Ishikawa (cell line): ENCODE measurements around the gene TRPM3.

Source experiments
- CEBPB ChIP-seq: IDR thresholded peaks from 2 replicates; pipeline ENCODE4 v1.6.1; 2012
- CREB1 ChIP-seq: IDR thresholded peaks from 2 replicates; pipeline ENCODE4 v1.6.1; 2012; ENCODE audit warnings: low read depth
- EGR1 ChIP-seq: IDR thresholded peaks from 2 replicates; pipeline ENCODE4 v1.6.1; 2012
- EP300 ChIP-seq: IDR thresholded peaks from 2 replicates; pipeline ENCODE4 v1.6.1; 2012; ENCODE audit warnings: borderline replicate concordance
- FOXM1 ChIP-seq: IDR thresholded peaks from 2 replicates; pipeline ENCODE4 v1.6.1; 2012; ENCODE audit warnings: low read depth, borderline replicate concordance
- MAX ChIP-seq: IDR thresholded peaks from 2 replicates; pipeline ENCODE4 v1.6.1; 2012
- NFIC ChIP-seq: IDR thresholded peaks from 2 replicates; pipeline ENCODE4 v1.6.1; 2012
- RAD21 ChIP-seq: IDR thresholded peaks from 2 replicates; pipeline ENCODE4 v1.6.1; 2012; ENCODE audit warnings: low read depth
- REST ChIP-seq: IDR thresholded peaks from 2 replicates; pipeline ENCODE4 v1.6.1; 2012; ENCODE audit warnings: low read depth, mild to moderate bottlenecking
- TAF1 ChIP-seq: IDR thresholded peaks from 2 replicates; pipeline ENCODE4 v1.6.1; 2012; ENCODE audit warnings: low read depth, mild to moderate bottlenecking
- TCF12 ChIP-seq: IDR thresholded peaks from 2 replicates; pipeline ENCODE4 v1.6.1; 2012; ENCODE audit warnings: low read depth
- TEAD4 ChIP-seq: IDR thresholded peaks from 2 replicates; pipeline ENCODE4 v1.6.1; 2012
- USF1 ChIP-seq: IDR thresholded peaks from 2 replicates; pipeline ENCODE4 v1.6.1; 2012
- YY1 ChIP-seq: IDR thresholded peaks from 2 replicates; pipeline ENCODE4 v1.6.1; 2012; ENCODE audit warnings: low read depth
- ZBTB7A ChIP-seq: IDR thresholded peaks from 2 replicates; pipeline ENCODE4 v1.6.1; 2012; ENCODE audit warnings: low read depth

TRPM3 gene

GRCh38 chr9:70486127-70486526 lies 635.3 kb downstream of the TRPM3 start:
- TF ChIP-seq TAF1 (no peak), TCF12 (no peak), REST (no peak), EGR1 (no peak), NFIC (no peak), CREB1 (no peak), USF1 (no peak), TEAD4 (no peak), YY1 (no peak), CEBPB (no peak), MAX (no peak), FOXM1 (no peak), RAD21 (no peak), EP300 (no peak)

GRCh38 chr9:70485273-70485858 lies 636.1 kb downstream of the TRPM3 start:
- TF ChIP-seq RAD21 (no peak), TCF12 (no peak), ZBTB7A (no peak), FOXM1 (no peak), NFIC (no peak), CEBPB (no peak), EP300 (no peak), CREB1 (no peak), TEAD4 (no peak), TAF1 (no peak), REST (no peak), MAX (no peak)

- TF ChIP-seq RAD21, result peak; percentile 75
- no peak for TF ChIP-seq NFIC
- TF ChIP-seq TAF1, result no peak
- TF ChIP-seq USF1, result no peak
Measured at GRCh38 chr9:70484232-70485130, 636.9 kb downstream of the TRPM3 start.

GRCh38 chr9:70481471-70481870 lies 640.0 kb downstream of the TRPM3 start:
- TF ChIP-seq TCF12 (no peak), TEAD4 (no peak), YY1 (no peak), MAX (no peak), NFIC (no peak), EP300 (no peak), ZBTB7A (no peak), EGR1 (no peak), CEBPB (no peak), REST (no peak), CREB1 (no peak), FOXM1 (no peak), USF1 (no peak), TAF1 (no peak), RAD21 (no peak)
